Fibroblast of lung (primary cell): Measurements from ENCODE around the gene UPP2. TPM values are rescaled to one million over a fixed set of nuclear protein-coding genes. Genes with fewer than 3 reads are reported as not detected.
A peak's percentile ranks its signal among the peaks of the same experiment; 100 is the strongest.

Source experiments
- DNase-seq, 2 donors: peaks; one replicate each; pipeline versions ENCODE4 v3.0.0 to v3.0.0-alpha.2; 2010; ENCODE audit warnings: low read depth in 2 of 2
- H2AFZ ChIP-seq: 2 replicates; pipeline ENCODE4 v1.5.1; 2012; ENCODE audit warnings: low read length, control low read depth, inconsistent platforms
- H3K27ac ChIP-seq: 2 replicates; pipeline ENCODE4 v1.5.1; 2011; ENCODE audit warnings: low read length, control low read depth; ENCODE audit not compliant: insufficient read depth
- H3K27me3 ChIP-seq: 2 replicates; pipeline ENCODE4 v1.5.1; 2011; ENCODE audit warnings: mild to moderate bottlenecking, low read length; ENCODE audit not compliant: control insufficient read depth, insufficient read depth
- H3K36me3 ChIP-seq: 2 replicates; pipeline ENCODE4 v1.5.1; 2011; ENCODE audit warnings: low read length; ENCODE audit not compliant: control insufficient read depth, insufficient read depth
- H3K4me1 ChIP-seq: 2 replicates; pipeline ENCODE4 v1.5.1; 2011; ENCODE audit warnings: low read length; ENCODE audit not compliant: control insufficient read depth, insufficient read depth; ENCODE audit errors: extremely low read depth
- H3K4me2 ChIP-seq: 2 replicates; pipeline ENCODE4 v1.5.1; 2011; ENCODE audit warnings: low read length, control low read depth; ENCODE audit not compliant: insufficient read depth; ENCODE audit errors: extremely low read depth
- H3K4me3 ChIP-seq, 4 experiments: fragments of 200-600 bp in 1 of 4; sonication (generic) in 1 of 4; replicated peaks in 1 of 4; 2 replicates each; pipeline ENCODE4 v1.5.1; 2011 to 2016; ENCODE audit warnings: low read length in 4 of 4, low read depth in 3 of 4, mild to moderate bottlenecking in 3 of 4, control low read depth in 2 of 4, inconsistent platforms in 1 of 4, mixed read lengths in 1 of 4; ENCODE audit not compliant: insufficient read depth in 1 of 4; ENCODE audit errors: control extremely low read depth in 1 of 4
- H3K79me2 ChIP-seq: 2 replicates; pipeline ENCODE4 v1.5.1; 2012; ENCODE audit warnings: mild to moderate bottlenecking, low read length, inconsistent platforms; ENCODE audit not compliant: control insufficient read depth, insufficient read depth
- H3K9ac ChIP-seq: 2 replicates; pipeline ENCODE4 v1.5.1; 2011; ENCODE audit warnings: mild to moderate bottlenecking, low read length, control low read depth; ENCODE audit not compliant: insufficient read depth
- H3K9me3 ChIP-seq: 2 replicates; pipeline ENCODE4 v1.5.1; 2012; ENCODE audit warnings: low read depth, low read length; ENCODE audit not compliant: control insufficient read depth, insufficient read depth
- H4K20me1 ChIP-seq: 2 replicates; pipeline ENCODE4 v1.5.1; 2011; ENCODE audit warnings: low read length; ENCODE audit not compliant: control insufficient read depth, insufficient read depth; ENCODE audit errors: extremely low read depth
- EZH2 ChIP-seq: IDR thresholded peaks from 2 replicates; pipeline ENCODE4 v1.5.1; 2012; ENCODE audit warnings: low read length, control low read depth, mild to moderate bottlenecking; ENCODE audit errors: missing control alignments
- polyA plus RNA-seq, 2 donors: library from polyadenylated mRNA; depleted of rRNA in 1 of 2; stranded (reverse) in 1 of 2; unstranded in 1 of 2; fragments of >200 nt; gene quantifications; 2 replicates each; pipeline ENCODE4 v1.2.1, GENCODE V29; 2011 to 2012; ENCODE audit warnings: missing spikeins in 1 of 2
- total RNA-seq: library from RNA; depleted of rRNA; stranded (reverse); fragments of >200 nt; gene quantifications from 2 replicates; pipeline ENCODE4 v1.2.1, GENCODE V29; 2014
- TF ChIP-seq, protein P1 (sequence below), 2 donors: IDR thresholded peaks in 1 of 2; conservative IDR thresholded peaks in 1 of 2; 1 replicate in 1 of 2; 2 replicates in 1 of 2; pipeline ENCODE4 v1.5.1; 2011 to 2012; ENCODE audit warnings: low read length in 2 of 2, control low read depth in 1 of 2, inconsistent platforms in 1 of 2, low read depth in 1 of 2, mild to moderate bottlenecking in 1 of 2

UPP2 gene
- total and polyA plus RNA-seq, 2 donors (not counting 1 experiment from before 2014, with no cell fraction given), result not detected

DNA sequence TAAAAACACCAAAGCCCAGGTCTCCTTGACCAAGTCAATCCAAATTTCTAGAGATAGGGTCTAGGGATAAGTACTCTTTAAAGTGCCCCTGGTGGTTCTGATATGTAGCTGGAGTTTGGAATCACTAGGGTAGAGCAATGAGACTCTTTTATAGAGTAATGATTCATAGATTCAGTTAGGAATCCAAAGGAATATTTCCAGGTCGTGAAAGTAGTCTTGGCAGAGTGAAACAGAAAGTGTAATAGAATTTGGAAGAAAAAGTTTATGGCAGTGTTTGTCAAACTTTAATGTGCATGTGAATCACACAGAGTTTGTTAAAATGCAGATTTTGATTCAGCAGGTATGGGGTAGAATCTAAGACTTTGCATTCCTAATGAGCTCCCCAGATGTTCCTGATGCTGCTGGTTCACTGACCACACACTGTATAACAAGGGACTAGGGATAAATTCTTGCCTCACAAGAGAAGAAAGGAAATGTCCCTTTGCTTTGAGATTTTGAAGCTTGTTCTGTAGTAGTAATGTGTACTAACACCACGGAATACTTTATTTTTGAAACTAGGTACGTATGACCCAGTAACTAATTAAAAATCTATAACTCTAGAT, 1.8 kb downstream of the UPP2 start:
- Histone ChIP-seq H2AFZ (no peak overlapping the region), H3K9me3 (no peaks in the 10 kb centered on the region), H3K27ac (no peak overlapping the region), H3K79me2 (no peaks in the 10 kb centered on the region), H3K9ac (no peak overlapping the region), H3K4me2 (no peak overlapping the region), H3K4me1 (no peaks in the 10 kb centered on the region), H3K36me3 (no peaks in the 10 kb centered on the region), H3K27me3 (no peaks in the 10 kb centered on the region), H3K4me3 (no peak overlapping the region), H4K20me1 (no peaks in the 10 kb centered on the region)
- DNase-seq, result no peak
- TF ChIP-seq, protein P1, sequence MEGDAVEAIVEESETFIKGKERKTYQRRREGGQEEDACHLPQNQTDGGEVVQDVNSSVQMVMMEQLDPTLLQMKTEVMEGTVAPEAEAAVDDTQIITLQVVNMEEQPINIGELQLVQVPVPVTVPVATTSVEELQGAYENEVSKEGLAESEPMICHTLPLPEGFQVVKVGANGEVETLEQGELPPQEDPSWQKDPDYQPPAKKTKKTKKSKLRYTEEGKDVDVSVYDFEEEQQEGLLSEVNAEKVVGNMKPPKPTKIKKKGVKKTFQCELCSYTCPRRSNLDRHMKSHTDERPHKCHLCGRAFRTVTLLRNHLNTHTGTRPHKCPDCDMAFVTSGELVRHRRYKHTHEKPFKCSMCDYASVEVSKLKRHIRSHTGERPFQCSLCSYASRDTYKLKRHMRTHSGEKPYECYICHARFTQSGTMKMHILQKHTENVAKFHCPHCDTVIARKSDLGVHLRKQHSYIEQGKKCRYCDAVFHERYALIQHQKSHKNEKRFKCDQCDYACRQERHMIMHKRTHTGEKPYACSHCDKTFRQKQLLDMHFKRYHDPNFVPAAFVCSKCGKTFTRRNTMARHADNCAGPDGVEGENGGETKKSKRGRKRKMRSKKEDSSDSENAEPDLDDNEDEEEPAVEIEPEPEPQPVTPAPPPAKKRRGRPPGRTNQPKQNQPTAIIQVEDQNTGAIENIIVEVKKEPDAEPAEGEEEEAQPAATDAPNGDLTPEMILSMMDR (conservative IDR thresholded peaks at IDR 0.05 in 1 of 2, IDR thresholded peaks at IDR 0.05 in 1 of 2; ENCODE audit: low read depth in 1 of 2, low read length in 2 of 2), result no peak
- TF ChIP-seq EZH2, result no peak

DNA sequence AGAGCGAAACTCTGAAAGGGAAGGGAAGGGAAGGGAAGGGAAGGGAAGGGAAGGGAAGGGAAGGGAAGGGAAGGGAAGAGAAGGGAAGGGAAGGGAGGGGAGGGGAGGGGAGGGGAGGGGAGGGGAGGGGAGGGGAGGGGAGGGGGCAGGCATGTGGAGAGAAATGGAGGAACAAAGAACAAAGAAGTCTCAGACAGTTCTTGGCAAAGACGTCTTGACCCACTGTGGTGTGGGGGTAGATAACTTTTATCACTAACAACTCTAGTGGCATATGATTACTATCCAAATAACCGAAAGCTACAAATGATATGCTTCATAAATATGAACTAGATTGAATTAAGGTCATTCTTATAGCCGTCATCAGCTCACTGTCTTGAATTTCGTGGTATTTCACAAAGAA, 3.2 kb downstream of the UPP2 start:
- no peaks in the 10 kb centered on the region for H3K9me3 ChIP-seq
- no peak for DNase-seq
- H2AFZ ChIP-seq, result no peak overlapping the region
- no peaks in the 10 kb centered on the region for H3K27me3 ChIP-seq
- no peaks in the 10 kb centered on the region for H3K4me1 ChIP-seq
- H3K27ac ChIP-seq, result no peak overlapping the region
- no peak overlapping the region for H3K9ac ChIP-seq
- H4K20me1 ChIP-seq, result no peaks in the 10 kb centered on the region
- no peak overlapping the region for H3K4me2 ChIP-seq
- H3K4me3 ChIP-seq, result no peak overlapping the region
- H3K36me3 ChIP-seq, result no peaks in the 10 kb centered on the region
- TF ChIP-seq, protein P1 (conservative IDR thresholded peaks at IDR 0.05 in 1 of 2, IDR thresholded peaks at IDR 0.05 in 1 of 2; ENCODE audit: low read depth in 1 of 2, low read length in 2 of 2), result no peak
- no peak for TF ChIP-seq EZH2
- H3K79me2 ChIP-seq, result no peaks in the 10 kb centered on the region

DNA sequence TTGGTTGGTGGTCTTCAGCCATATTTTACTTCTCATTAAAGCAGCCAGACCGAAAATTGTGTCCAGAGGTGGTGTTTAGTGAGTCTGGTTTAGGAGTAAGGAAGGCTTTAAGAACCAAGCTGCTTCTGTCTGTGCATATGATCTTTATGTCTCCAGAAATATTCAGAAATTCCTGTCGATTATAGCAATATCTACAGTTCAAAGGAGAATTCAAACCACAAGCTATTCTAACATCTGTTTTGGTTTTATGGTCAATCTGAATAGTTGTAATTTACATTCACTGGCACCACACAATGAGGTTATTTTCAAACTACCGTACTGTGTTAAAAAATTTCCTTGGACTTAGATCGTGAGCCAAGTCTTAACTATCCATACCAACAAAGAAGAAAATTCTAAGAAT, 11.3 kb downstream of the UPP2 start:
- Histone ChIP-seq H3K9me3 (no peaks in the 10 kb centered on the region), H3K4me3 (no peak overlapping the region), H3K4me2 (no peak overlapping the region), H3K9ac (no peak overlapping the region), H4K20me1 (no peaks in the 10 kb centered on the region), H3K36me3 (no peaks in the 10 kb centered on the region), H2AFZ (no peak overlapping the region), H3K4me1 (no peaks in the 10 kb centered on the region), H3K27me3 (no peaks in the 10 kb centered on the region), H3K79me2 (no peaks in the 10 kb centered on the region), H3K27ac (no peak overlapping the region)
- DNase-seq, result peak in 1 of 2 donors; percentile 20
- no peak for TF ChIP-seq EZH2
- TF ChIP-seq, protein P1 (conservative IDR thresholded peaks at IDR 0.05 in 1 of 2, IDR thresholded peaks at IDR 0.05 in 1 of 2; ENCODE audit: low read depth in 1 of 2, low read length in 2 of 2), result no peak
